GM12878 (cell line): Measurements from ENCODE around the gene KIF12. TPM values are rescaled to one million over a fixed set of nuclear protein-coding genes. Genes with fewer than 3 reads are reported as not detected.

Experiments used
- ATAC-seq: fragments of 200-7000 bp; cut with Tn5 transposase; 3 replicates; pipeline ENCODE4 v1.9.1; 2020; ENCODE audit warnings: mild to moderate bottlenecking, moderate library complexity
- BruUV-seq: library from RNA; stranded (reverse); fragments of 400-500 nt; replicated peaks from 2 replicates; lab custom pipeline; 2021; lab: Mats Ljungman, UMichigan
- CTCF ChIA-PET: fragments of 300-600 bp; sonication (Branson Sonifier 250); formaldehyde crosslinking; extraction: SDS; loops from one replicate; lab custom pipeline; 2021; ENCODE audit warnings: inconsistent platforms; lab: Yijun Ruan, JAX
- POLR2A ChIA-PET: fragments of 350-600 bp; formaldehyde crosslinking; extraction: SDS; loops from one replicate; lab custom pipeline; 2021; ENCODE audit warnings: inconsistent platforms; lab: Charles Lee
- RAD21 ChIA-PET: fragments of 300-600 bp; sonication (Branson Sonifier 250); formaldehyde crosslinking; loops from one replicate; lab custom pipeline; 2023; ENCODE audit warnings: antibody characterized with exemption; ENCODE audit not compliant: unreplicated experiment; lab: Charles Lee
- SMC1A ChIA-PET: fragments of 300-600 bp; sonication (Branson Sonifier 250); formaldehyde crosslinking; loops from one replicate; lab custom pipeline; 2023; ENCODE audit not compliant: unreplicated experiment, uncharacterized antibody; lab: Charles Lee
- DNase-seq: peaks from one replicate; pipeline ENCODE4 v3.0.0-alpha.2; 2011; ENCODE audit warnings: low read depth, low spot score
- FAIRE-seq: peaks from 3 replicates; lab custom pipeline; 2011; peaks lifted over from hg19 to GRCh38; lab: Jason Lieb, UNC
- H2AFZ ChIP-seq: 2 replicates; pipeline ENCODE4 v1.6.0; 2011; ENCODE audit warnings: low read depth, low read length, control low read depth; ENCODE audit not compliant: control insufficient read depth
- H3K27ac ChIP-seq: 2 replicates; pipeline ENCODE4 v1.5.1; 2011; ENCODE audit warnings: control low read depth; ENCODE audit not compliant: control insufficient read depth, insufficient read depth
- H3K27me3 ChIP-seq, 2 experiments: replicated peaks in 1 of 2; 2 replicates each; pipeline versions ENCODE4 v1.6.0 to v1.6.1; 2011; ENCODE audit warnings: low read length in 1 of 2; ENCODE audit not compliant: control insufficient read depth in 2 of 2, insufficient read depth in 2 of 2
- H3K36me3 ChIP-seq, 2 experiments: 2 replicates each; pipeline ENCODE4 v1.5.1; 2011; ENCODE audit warnings: low read length in 1 of 2; ENCODE audit not compliant: control insufficient read depth in 2 of 2, insufficient read depth in 2 of 2
- H3K4me1 ChIP-seq: 2 replicates; pipeline ENCODE4 v1.6.1; 2011; ENCODE audit warnings: mild to moderate bottlenecking, low read length, moderate library complexity, mixed read lengths; ENCODE audit not compliant: control insufficient read depth, insufficient read depth
- H3K4me2 ChIP-seq: 2 replicates; pipeline ENCODE4 v1.6.0; 2011; ENCODE audit warnings: control low read depth; ENCODE audit not compliant: control insufficient read depth, insufficient read depth
- H3K4me3 ChIP-seq: fragments of 200-600 bp; sonication (generic); 2 replicates; pipeline ENCODE4 v1.5.1; 2016
- H3K79me2 ChIP-seq: 2 replicates; pipeline ENCODE4 v1.6.0; 2011; ENCODE audit warnings: low read length; ENCODE audit not compliant: control insufficient read depth, insufficient read depth
- H3K9ac ChIP-seq: 2 replicates; pipeline ENCODE4 v1.8.0; 2011; ENCODE audit warnings: low read length, control low read depth, mixed read lengths; ENCODE audit not compliant: control insufficient read depth, insufficient read depth
- H3K9me3 ChIP-seq: replicated peaks from 3 replicates; pipeline ENCODE4 v1.5.1; 2011; ENCODE audit warnings: mild to moderate bottlenecking, low read length; ENCODE audit not compliant: control insufficient read depth, insufficient read depth
- H4K20me1 ChIP-seq: 2 replicates; pipeline ENCODE4 v1.6.0; 2011; ENCODE audit not compliant: control insufficient read depth, insufficient read depth
- CBX5 ChIP-seq: sonication (generic); IDR thresholded peaks from 2 replicates; pipeline ENCODE4 v1.6.1; 2016; ENCODE audit warnings: low read depth, moderate library complexity, mild to moderate bottlenecking, inconsistent platforms
- ESRRA ChIP-seq: IDR thresholded peaks from 2 replicates; pipeline ENCODE4 v1.6.1; 2012; ENCODE audit warnings: mild to moderate bottlenecking, low read length, improper control_type of control experiment
- HDAC6 ChIP-seq: fragments of 200-600 bp; sonication (generic); IDR thresholded peaks from one replicate; pipeline ENCODE4 v1.8.0; 2017; ENCODE audit warnings: antibody characterized with exemption; ENCODE audit not compliant: unreplicated experiment
- MLLT1 ChIP-seq: fragments of 450-650 bp; IDR thresholded peaks from 2 replicates; pipeline ENCODE4 v1.6.1; 2016; ENCODE audit warnings: mild to moderate bottlenecking
- MTA3 ChIP-seq: IDR thresholded peaks from 2 replicates; pipeline ENCODE4 v1.6.1; 2012; ENCODE audit warnings: low read length, inconsistent platforms, borderline replicate concordance
- MYB ChIP-seq: fragments of 150-350 bp; IDR thresholded peaks from 2 replicates; pipeline ENCODE4 v1.6.1; 2014; ENCODE audit warnings: mild to moderate bottlenecking, low read depth, low read length, borderline replicate concordance
- NFYB ChIP-seq: IDR thresholded peaks from 2 replicates; pipeline ENCODE4 v1.6.1; 2011; ENCODE audit warnings: low read depth, mild to moderate bottlenecking, low read length, improper control_type of control experiment, moderate library complexity; ENCODE audit not compliant: insufficient read depth
- NR2C1 ChIP-seq: fragments of 450-650 bp; IDR thresholded peaks from 2 replicates; pipeline ENCODE4 v1.6.1; 2017; ENCODE audit warnings: antibody characterized with exemption, mild to moderate bottlenecking, moderate library complexity
- PAX8 ChIP-seq: fragments of 450-650 bp; IDR thresholded peaks from 2 replicates; pipeline ENCODE4 v1.6.1; 2017; ENCODE audit warnings: mild to moderate bottlenecking, moderate library complexity
- POLR2AphosphoS2 ChIP-seq: IDR thresholded peaks from 2 replicates; pipeline ENCODE4 v1.6.1; 2011; ENCODE audit warnings: low read depth, mild to moderate bottlenecking, low read length, improper control_type of control experiment, moderate library complexity
- SP1 ChIP-seq: IDR thresholded peaks from one replicate; pipeline ENCODE4 v1.6.1; 2011; ENCODE audit warnings: low read depth, low read length
- SREBF2 ChIP-seq: IDR thresholded peaks from 2 replicates; pipeline ENCODE4 v1.6.1; 2012; ENCODE audit warnings: mild to moderate bottlenecking, low read length
- SUPT20H ChIP-seq: IDR thresholded peaks from 2 replicates; pipeline ENCODE4 v1.6.1; 2011; ENCODE audit warnings: low read depth, mild to moderate bottlenecking, low read length, moderate library complexity, borderline replicate concordance; ENCODE audit not compliant: control insufficient read depth
- WGBS: methylation state at CpG from one replicate; pipeline ENCODE4 v1.1.6; 2016; ENCODE audit warnings: low lambda C conversion rate; ENCODE audit not compliant: insufficient replicate concordance, insufficient coverage; ENCODE audit errors: missing lambda C conversion rate; 5-methylcytosine and 5-hydroxymethylcytosine counted together
- in situ Hi-C: fragments of 300-500 bp; cut with MboI; formaldehyde crosslinking; loops from 9 replicates; pipeline ENCODE4 v1.14.3; 2018; ENCODE audit warnings: mixed read lengths
- intact Hi-C: fragments of 100-400 bp; cut with micrococcal nuclease; formaldehyde crosslinking; loops from one replicate; pipeline ENCODE4 v1.14.2; 2022; ENCODE audit not compliant: unreplicated experiment
- polyA plus RNA-seq, 11 experiments: library from polyadenylated mRNA; depleted of rRNA in 4 of 11; unstranded in 6 of 11; stranded (reverse) in 5 of 11; fragments of >200 nt; fragmentation: Nextera tagmentation in 4 of 11; fragmentation: Illumina TruSeq in 1 of 11; extraction: Ambion mirVana in 4 of 11; extraction: Trizol in 1 of 11; gene quantifications; 1 replicate in 1 of 11; 2 replicates in 10 of 11; pipeline versions ENCODE4 v1.2.1 to v1.2.3, GENCODE V29; 2011 to 2016; ENCODE audit warnings: inconsistent platforms in 2 of 11, missing spikeins in 2 of 11, low read depth in 1 of 11
- total RNA-seq, 4 experiments: library from RNA; depleted of rRNA in 3 of 4; stranded (reverse); fragments of >200 nt in 3 of 4; fragmentation: Illumina TruSeq in 1 of 4; extraction: Trizol in 1 of 4; gene quantifications; 2 replicates each; pipeline versions ENCODE4 v1.2.1 to v1.2.3, GENCODE V29; 2013 to 2021
- TF ChIP-seq, protein P1 (sequence below): fragments of 150-350 bp; IDR thresholded peaks from 2 replicates; pipeline ENCODE4 v1.6.1; 2016; ENCODE audit warnings: low read depth, low read length
- TF ChIP-seq, protein P2 (sequence below): fragments of 450-650 bp; IDR thresholded peaks from 2 replicates; pipeline ENCODE4 v1.6.1; 2017; ENCODE audit warnings: mild to moderate bottlenecking, low read depth, inconsistent platforms; ENCODE audit not compliant: poor library complexity, severe bottlenecking

Gene KIF12
- total and polyA plus RNA-seq, 10 of the 15 experiments (the other 5 are each of a cell fraction or from before 2014, with no cell fraction given) = not detected

- Histone ChIP-seq H3K9ac (no peak overlapping the region), H3K4me3 (no peak overlapping the region), H3K9me3 (no peaks in the 10 kb centered on the region), H4K20me1 (no peaks in the 10 kb centered on the region), H3K27ac (no peak overlapping the region), H3K79me2 (no peaks in the 10 kb centered on the region), H3K36me3 (no peaks in the 10 kb centered on the region), H3K4me2 (no peak overlapping the region), H3K27me3 (no peaks in the 10 kb centered on the region; a peak in 2 of 4 replicates), H3K4me1 (no peaks in the 10 kb centered on the region), H2AFZ (no peak overlapping the region)
- intact Hi-C loops (no loop called here), in situ Hi-C loops (loop anchor here (25.0 kb wide), 1 partner anchor 189 kb away; no protein-coding TSS in a partner anchor)
- ChIA-PET RAD21 (no interaction called here), POLR2A (no interaction called here), SMC1A (no interaction called here), CTCF (no interaction called here)
- TF ChIP-seq HDAC6 = no peak
- TF ChIP-seq, protein P1, sequence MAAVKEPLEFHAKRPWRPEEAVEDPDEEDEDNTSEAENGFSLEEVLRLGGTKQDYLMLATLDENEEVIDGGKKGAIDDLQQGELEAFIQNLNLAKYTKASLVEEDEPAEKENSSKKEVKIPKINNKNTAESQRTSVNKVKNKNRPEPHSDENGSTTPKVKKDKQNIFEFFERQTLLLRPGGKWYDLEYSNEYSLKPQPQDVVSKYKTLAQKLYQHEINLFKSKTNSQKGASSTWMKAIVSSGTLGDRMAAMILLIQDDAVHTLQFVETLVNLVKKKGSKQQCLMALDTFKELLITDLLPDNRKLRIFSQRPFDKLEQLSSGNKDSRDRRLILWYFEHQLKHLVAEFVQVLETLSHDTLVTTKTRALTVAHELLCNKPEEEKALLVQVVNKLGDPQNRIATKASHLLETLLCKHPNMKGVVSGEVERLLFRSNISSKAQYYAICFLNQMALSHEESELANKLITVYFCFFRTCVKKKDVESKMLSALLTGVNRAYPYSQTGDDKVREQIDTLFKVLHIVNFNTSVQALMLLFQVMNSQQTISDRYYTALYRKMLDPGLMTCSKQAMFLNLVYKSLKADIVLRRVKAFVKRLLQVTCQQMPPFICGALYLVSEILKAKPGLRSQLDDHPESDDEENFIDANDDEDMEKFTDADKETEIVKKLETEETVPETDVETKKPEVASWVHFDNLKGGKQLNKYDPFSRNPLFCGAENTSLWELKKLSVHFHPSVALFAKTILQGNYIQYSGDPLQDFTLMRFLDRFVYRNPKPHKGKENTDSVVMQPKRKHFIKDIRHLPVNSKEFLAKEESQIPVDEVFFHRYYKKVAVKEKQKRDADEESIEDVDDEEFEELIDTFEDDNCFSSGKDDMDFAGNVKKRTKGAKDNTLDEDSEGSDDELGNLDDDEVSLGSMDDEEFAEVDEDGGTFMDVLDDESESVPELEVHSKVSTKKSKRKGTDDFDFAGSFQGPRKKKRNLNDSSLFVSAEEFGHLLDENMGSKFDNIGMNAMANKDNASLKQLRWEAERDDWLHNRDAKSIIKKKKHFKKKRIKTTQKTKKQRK = no peak
- TF ChIP-seq MLLT1 = no peak
- TF ChIP-seq MYB = no peak
- TF ChIP-seq POLR2AphosphoS2 = no peak
- no peak for TF ChIP-seq SUPT20H
- no peak for TF ChIP-seq SREBF2
- TF ChIP-seq NFYB = no peak
- TF ChIP-seq NR2C1 = no peak
- TF ChIP-seq PAX8 = no peak
- TF ChIP-seq MTA3 = no peak
- no peak for TF ChIP-seq SP1
- TF ChIP-seq ESRRA = no peak
- TF ChIP-seq CBX5 = no peak
- TF ChIP-seq, protein P2, sequence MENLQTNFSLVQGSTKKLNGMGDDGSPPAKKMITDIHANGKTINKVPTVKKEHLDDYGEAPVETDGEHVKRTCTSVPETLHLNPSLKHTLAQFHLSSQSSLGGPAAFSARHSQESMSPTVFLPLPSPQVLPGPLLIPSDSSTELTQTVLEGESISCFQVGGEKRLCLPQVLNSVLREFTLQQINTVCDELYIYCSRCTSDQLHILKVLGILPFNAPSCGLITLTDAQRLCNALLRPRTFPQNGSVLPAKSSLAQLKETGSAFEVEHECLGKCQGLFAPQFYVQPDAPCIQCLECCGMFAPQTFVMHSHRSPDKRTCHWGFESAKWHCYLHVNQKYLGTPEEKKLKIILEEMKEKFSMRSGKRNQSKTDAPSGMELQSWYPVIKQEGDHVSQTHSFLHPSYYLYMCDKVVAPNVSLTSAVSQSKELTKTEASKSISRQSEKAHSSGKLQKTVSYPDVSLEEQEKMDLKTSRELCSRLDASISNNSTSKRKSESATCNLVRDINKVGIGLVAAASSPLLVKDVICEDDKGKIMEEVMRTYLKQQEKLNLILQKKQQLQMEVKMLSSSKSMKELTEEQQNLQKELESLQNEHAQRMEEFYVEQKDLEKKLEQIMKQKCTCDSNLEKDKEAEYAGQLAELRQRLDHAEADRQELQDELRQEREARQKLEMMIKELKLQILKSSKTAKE = no peak
- no TSS peak for BruUV-seq
- DNase-seq = no peak
- WGBS = 60% methylated on average over 14 of the region's 77 CpGs
- ATAC-seq = no peak
- FAIRE-seq = no peak
Observed at GRCh38 chr9:114098021-114098935, 814 bp downstream of the KIF12 start.
